ENCODE results near the gene WWOX.

GRCh38 chr16:78902321-78902720, 802.9 kb downstream of the WWOX start:
- TF ChIP-seq EZH2 (IDR thresholded peaks at IDR 0.05), result no peak
- TF ChIP-seq POLR2AphosphoS5 (IDR thresholded peaks at IDR 0.05; ENCODE audit: borderline replicate concordance, low read depth, low read length), result no peak
- no peak for TF ChIP-seq FOXP2 (optimal IDR thresholded peaks at IDR 0.05; ENCODE audit: control extremely low read depth, extremely low read length, insufficient read depth)

Data from SK-N-MC (cell line).